ENCODE data around the gene MAD2L1.
A peak's percentile ranks its signal among the peaks of the same experiment; 100 is the strongest.
"Not testable (repeated sequence)": the region's sequence is repeated elsewhere in the genome, so short reads cannot be mapped to it uniquely, and the experiment has no call there.

MAD2L1 gene

DNA sequence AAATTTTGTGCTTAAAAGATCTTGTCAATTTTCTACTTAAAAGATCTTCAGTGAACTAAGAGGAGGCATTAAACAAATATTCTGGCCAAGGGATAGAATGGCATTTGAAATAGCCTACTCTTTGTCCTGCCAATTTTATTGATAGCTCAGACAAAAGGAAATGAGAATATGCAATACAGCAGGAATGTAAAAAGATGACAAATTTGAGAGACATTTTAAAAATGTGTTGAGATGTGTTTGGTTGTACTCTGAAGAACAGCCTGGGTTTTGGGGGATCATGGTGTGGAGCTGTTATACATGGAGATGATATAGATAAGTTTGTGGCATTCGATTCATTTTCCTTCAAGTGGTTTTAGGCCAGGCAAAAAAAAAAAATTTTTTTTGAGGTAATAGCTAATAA is 11.6 kb upstream of the MAD2L1 start:
- TF ChIP-seq CTCF (conservative IDR thresholded peaks at IDR 0.05; ENCODE audit: low read depth, low read length), result no peak
- no peak for DNase-seq (ENCODE audit: low read depth)
- H3K4me3 ChIP-seq (ENCODE audit: low read length), result no peak overlapping the region

- peak; percentile 54 for TF ChIP-seq CTCF (conservative IDR thresholded peaks at IDR 0.05; ENCODE audit: low read depth, low read length)
Observed at GRCh38 chr4:120071192-120071795, 4.6 kb upstream of the MAD2L1 start.

GRCh38 chr4:120070196-120070595 is 3.5 kb upstream of the MAD2L1 start:
- no peak overlapping the region for H3K4me3 ChIP-seq (ENCODE audit: low read length)
- no peak for TF ChIP-seq CTCF (conservative IDR thresholded peaks at IDR 0.05; ENCODE audit: low read depth, low read length)
- no peak for DNase-seq (ENCODE audit: low read depth)

More at GRCh38 chr4:120071192-120071795, 4.6 kb upstream of the MAD2L1 start:
- no peak overlapping the region for H3K4me3 ChIP-seq (ENCODE audit: low read length)
- DNase-seq (ENCODE audit: low read depth), result peak; percentile 34

DNA sequence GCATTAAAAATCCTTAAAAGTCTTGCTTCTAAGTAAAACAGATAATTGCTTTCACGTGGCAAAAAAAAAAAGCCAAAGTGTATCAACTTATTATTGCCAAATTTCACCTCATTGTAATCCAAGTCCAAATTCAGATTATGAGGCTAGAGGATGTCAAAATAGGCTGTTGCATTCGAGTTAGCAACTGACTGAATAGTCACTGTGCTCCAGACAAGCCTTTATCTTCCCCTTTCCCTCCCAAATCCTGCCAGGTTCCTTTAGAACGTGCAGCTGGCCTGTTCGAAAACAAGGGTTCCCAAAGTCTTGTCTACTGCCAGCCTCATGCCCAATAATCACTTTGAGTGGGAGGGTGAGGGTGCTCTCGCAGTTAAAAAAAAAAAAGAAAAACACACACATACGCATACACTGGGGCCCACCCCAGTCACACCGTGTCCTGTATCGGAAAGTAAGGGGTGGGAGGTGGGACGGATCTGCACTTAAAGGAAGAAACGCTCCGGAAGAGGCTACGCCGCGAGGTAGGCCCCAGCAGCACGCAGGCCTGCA is 603 bp downstream of the MAD2L1 start:
- DNase-seq (ENCODE audit: low read depth), result no peak
- peak overlapping the region; percentile 92 for H3K4me3 ChIP-seq (ENCODE audit: low read length)
- TF ChIP-seq CTCF (conservative IDR thresholded peaks at IDR 0.05; ENCODE audit: low read depth, low read length), result no peak

GRCh38 chr4:120064887-120065286 is 1.8 kb downstream of the MAD2L1 start:
- no peak overlapping the region for H3K4me3 ChIP-seq (ENCODE audit: low read length)
- DNase-seq (ENCODE audit: low read depth), result no peak
- no peak for TF ChIP-seq CTCF (conservative IDR thresholded peaks at IDR 0.05; ENCODE audit: low read depth, low read length)

DNA sequence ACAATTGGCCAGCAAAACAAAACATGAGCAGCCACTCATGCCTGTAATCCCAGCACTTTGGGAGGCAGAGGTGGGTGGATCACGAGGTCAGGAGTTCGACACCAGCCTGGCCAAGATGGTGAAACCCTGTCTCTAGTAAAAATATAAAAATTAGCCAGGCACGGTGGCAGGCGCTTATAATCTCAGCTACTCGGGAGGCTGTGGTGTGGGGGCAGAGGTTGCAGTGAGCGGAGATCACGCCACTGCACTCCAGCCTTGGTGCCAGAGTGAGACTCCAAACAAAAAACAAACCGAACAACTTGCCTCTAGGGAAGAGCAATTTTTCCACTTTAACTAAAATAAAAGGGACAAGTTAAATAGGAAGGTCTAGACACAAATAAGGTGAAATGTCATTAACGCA is 2.9 kb downstream of the MAD2L1 start:
- H3K4me3 ChIP-seq (ENCODE audit: low read length); DNase-seq (ENCODE audit: low read depth): not testable (repeated sequence)

DNA sequence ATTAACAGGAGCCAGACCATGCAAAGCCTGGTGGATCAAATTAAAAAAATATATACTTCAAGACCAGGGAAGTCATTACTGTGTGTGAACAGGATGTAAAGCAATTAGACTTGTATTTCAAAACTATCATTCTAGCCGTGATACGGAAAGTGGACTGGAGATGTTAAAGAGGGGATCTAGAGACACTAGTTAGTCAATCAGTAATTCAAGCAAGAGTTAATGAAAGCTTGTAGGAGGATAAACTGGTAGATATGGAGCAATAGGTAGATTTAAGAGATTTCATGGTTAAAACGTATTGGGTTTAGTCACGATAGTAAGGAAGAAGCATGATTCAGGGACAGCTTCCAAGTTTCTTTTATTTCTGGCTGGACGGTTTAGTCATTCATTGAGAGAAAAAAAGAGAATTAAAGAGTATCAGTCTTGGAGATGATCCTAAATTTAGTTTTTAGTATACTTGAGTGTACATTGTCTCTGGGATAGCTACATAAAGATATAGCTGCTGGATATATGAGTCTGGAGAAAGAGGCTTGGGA is 3.9 kb downstream of the MAD2L1 start:
- no peak for TF ChIP-seq CTCF (conservative IDR thresholded peaks at IDR 0.05; ENCODE audit: low read depth, low read length)
- no peak overlapping the region for H3K4me3 ChIP-seq (ENCODE audit: low read length)
- no peak for DNase-seq (ENCODE audit: low read depth)

All from retinal pigment epithelial cell (primary cell).